D341Med (cell line): ENCODE data around the gene ZKSCAN4.

Experiments
- DNase-seq: peaks from one replicate; pipeline ENCODE4 v3.0.0; 2012; ENCODE audit warnings: low spot score

ZKSCAN4 gene

GRCh38 chr6:28208111-28208659 is 43.9 kb downstream of the ZKSCAN4 start:
- DNase-seq, result no peak

GRCh38 chr6:28207510-28208110 is 44.5 kb downstream of the ZKSCAN4 start:
- peak; percentile 41 for DNase-seq

GRCh38 chr6:28206928-28207509 is 45.0 kb downstream of the ZKSCAN4 start:
- DNase-seq, result no peak

- DNase-seq, result no peak
Observed at GRCh38 chr6:28206527-28206926, 45.5 kb downstream of the ZKSCAN4 start.

- no peak for DNase-seq
Observed at GRCh38 chr6:28205879-28206278, 46.2 kb downstream of the ZKSCAN4 start.

GRCh38 chr6:28203201-28203600 is 48.9 kb downstream of the ZKSCAN4 start:
- DNase-seq, result no peak

GRCh38 chr6:28200020-28200419 is 52.0 kb downstream of the ZKSCAN4 start:
- DNase-seq, result no peak
